ENCODE measurements around the gene OTULINL. TPM values are rescaled to one million over a fixed set of nuclear protein-coding genes. Genes with fewer than 3 reads are reported as not detected.

Gene OTULINL
- polyA plus RNA-seq, 1 experiment, result 2.6 TPM

DNA sequence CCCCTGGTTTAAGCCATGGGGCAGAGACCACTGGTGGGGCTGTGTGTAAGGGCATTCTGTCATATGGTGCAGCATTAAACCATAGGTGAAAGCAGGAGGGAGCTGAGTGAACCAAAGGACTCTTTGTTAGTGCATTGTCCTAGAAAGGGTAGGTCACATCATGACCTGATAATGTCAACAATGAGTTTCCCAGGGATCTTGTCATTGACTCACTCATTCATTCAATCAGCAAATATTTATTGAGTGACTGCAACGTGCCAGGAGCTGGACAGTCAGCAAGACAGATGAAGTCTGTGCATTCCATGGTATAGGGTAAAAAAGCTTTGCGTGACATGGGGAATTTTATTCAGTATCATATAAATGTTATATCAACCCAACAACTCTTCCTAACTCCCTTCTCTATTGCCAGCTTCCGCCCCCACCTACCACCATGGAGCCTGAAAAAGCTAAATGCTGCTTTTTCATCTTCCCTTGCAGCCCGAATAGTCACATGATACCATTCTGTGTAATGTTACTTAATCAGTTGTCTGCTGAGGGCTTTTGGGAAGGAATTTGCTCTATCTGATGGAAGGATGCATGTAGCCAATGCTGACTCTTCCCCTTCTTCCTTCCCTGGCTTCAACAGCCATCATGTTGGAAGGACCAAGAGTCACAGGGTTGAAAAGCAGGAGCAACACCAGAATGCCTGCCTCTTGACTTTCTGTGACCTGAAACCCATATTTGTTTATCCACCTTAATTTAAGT lies 11.5 kb upstream of the OTULINL start:
- Histone ChIP-seq H3K27me3 (ENCODE audit: control insufficient read depth, insufficient read depth, low read length) (peaks cover 9% of the 10 kb centered on the region), H3K36me3 (ENCODE audit: control insufficient read depth, insufficient read depth, low read length) (no peaks in the 10 kb centered on the region), H3K4me3 (ENCODE audit: low read depth, low read length) (no peak overlapping the region)
- DNase-seq (ENCODE audit: low read depth), result no peak
- POLR2A ChIA-PET, result no interaction called here
- CTCF ChIA-PET, result interaction anchor here (0.7 kb wide), 1 partner anchor 10 kb away, joined by 3 read pairs; no protein-coding TSS in a partner anchor
- TF ChIP-seq, protein P1, sequence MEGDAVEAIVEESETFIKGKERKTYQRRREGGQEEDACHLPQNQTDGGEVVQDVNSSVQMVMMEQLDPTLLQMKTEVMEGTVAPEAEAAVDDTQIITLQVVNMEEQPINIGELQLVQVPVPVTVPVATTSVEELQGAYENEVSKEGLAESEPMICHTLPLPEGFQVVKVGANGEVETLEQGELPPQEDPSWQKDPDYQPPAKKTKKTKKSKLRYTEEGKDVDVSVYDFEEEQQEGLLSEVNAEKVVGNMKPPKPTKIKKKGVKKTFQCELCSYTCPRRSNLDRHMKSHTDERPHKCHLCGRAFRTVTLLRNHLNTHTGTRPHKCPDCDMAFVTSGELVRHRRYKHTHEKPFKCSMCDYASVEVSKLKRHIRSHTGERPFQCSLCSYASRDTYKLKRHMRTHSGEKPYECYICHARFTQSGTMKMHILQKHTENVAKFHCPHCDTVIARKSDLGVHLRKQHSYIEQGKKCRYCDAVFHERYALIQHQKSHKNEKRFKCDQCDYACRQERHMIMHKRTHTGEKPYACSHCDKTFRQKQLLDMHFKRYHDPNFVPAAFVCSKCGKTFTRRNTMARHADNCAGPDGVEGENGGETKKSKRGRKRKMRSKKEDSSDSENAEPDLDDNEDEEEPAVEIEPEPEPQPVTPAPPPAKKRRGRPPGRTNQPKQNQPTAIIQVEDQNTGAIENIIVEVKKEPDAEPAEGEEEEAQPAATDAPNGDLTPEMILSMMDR (IDR thresholded peaks at IDR 0.05; ENCODE audit: insufficient read depth, low read depth, low read length), result no peak

DNA sequence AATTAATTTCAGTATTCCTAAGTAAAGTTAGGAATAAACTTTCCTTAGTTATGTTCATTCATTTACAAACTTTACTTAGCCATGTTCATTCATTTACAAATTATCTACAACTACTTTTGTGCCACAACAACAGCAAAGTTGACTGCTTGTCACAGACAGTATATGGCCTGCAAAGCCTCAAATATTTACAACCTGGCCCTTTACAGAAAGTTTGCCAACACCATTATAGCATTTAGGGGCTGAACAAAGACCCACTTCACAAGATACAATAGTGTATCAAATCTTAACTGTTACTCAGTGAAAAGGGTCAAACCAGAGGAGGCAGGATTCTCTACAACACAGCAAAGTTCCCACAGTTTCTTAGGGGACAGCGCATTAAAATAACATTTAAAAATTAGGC lies 9.7 kb upstream of the OTULINL start:
- Histone ChIP-seq H3K36me3 (ENCODE audit: control insufficient read depth, insufficient read depth, low read length) (no peaks in the 10 kb centered on the region), H3K4me3 (ENCODE audit: low read depth, low read length) (no peak overlapping the region), H3K27me3 (ENCODE audit: control insufficient read depth, insufficient read depth, low read length) (peaks cover 17% of the 10 kb centered on the region)
- TF ChIP-seq, protein P1 (IDR thresholded peaks at IDR 0.05; ENCODE audit: insufficient read depth, low read depth, low read length), result no peak
- ChIA-PET CTCF (no interaction called here), POLR2A (no interaction called here)
- no peak for DNase-seq (ENCODE audit: low read depth)

DNA sequence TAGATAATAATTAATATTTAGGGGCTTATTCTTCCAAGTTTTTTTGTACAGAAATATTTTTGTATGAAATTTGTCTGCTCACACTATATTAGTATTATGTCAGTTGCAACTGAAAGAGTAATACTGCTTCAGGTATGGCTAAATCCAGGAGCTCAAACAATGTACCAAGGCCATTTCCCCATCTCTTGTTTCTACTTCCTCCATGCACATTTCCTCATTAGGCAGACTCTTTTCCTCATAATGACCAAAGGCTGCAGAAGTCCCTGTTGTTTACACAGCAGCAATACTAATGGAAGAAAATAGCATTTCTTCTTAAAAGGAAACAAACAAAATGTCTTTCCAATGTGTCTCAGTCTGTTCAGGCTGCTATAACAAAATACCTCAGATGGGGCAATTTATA lies 9.2 kb upstream of the OTULINL start:
- DNase-seq (ENCODE audit: low read depth), result no peak
- peaks cover 17% of the 10 kb centered on the region for H3K27me3 ChIP-seq (ENCODE audit: control insufficient read depth, insufficient read depth, low read length)
- no peaks in the 10 kb centered on the region for H3K36me3 ChIP-seq (ENCODE audit: control insufficient read depth, insufficient read depth, low read length)
- H3K4me3 ChIP-seq (ENCODE audit: low read depth, low read length), result no peak overlapping the region
- ChIA-PET POLR2A (no interaction called here), CTCF (no interaction called here)
- TF ChIP-seq, protein P1 (IDR thresholded peaks at IDR 0.05; ENCODE audit: insufficient read depth, low read depth, low read length), result no peak

DNA sequence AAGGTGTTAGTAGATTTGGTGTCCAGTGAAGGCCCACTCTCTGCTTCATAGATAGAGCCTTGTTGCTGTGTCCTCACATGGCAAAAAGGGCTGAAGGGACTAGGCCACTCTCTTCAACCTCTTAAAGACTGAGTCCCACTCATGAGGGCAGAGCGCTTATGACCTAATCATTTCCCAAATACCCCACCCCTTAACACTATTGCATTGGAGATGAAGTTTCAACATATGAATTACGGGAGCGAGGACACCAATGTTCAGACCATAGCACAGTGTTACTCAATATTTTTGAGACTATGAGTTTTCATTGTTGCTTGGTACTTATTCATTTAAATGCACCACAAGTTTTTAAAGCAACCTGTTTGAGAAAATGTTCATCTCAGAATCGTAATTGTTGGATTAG lies 8.8 kb upstream of the OTULINL start:
- peaks cover 20% of the 10 kb centered on the region for H3K27me3 ChIP-seq (ENCODE audit: control insufficient read depth, insufficient read depth, low read length)
- TF ChIP-seq, protein P1 (IDR thresholded peaks at IDR 0.05; ENCODE audit: insufficient read depth, low read depth, low read length), result no peak
- ChIA-PET CTCF (no interaction called here), POLR2A (no interaction called here)
- no peaks in the 10 kb centered on the region for H3K36me3 ChIP-seq (ENCODE audit: control insufficient read depth, insufficient read depth, low read length)
- H3K4me3 ChIP-seq (ENCODE audit: low read depth, low read length), result no peak overlapping the region
- no peak for DNase-seq (ENCODE audit: low read depth)

DNA sequence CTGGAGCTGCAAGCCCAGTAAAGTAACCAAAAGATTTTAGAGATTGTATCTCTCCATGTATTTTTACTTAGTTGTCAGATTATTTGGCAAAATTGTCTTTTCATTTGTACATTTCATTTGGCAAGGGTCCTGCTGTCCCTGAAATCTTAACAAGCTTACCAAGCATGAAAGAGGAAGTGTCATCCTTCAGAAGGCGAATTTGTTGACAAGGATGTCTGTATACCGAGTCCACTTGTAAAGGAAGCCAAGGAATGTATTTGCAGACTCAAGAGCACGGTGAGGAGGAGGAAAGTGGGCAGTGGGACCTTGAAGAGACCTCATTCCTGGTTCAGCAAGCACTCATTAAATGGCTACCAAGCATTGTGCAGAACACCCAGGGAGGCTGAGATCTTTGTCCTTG lies 7.5 kb upstream of the OTULINL start:
- DNase-seq (ENCODE audit: low read depth), result no peak
- POLR2A ChIA-PET, result no interaction called here
- no peak overlapping the region for H3K4me3 ChIP-seq (ENCODE audit: low read depth, low read length)
- H3K27me3 ChIP-seq (ENCODE audit: control insufficient read depth, insufficient read depth, low read length), result peaks cover 29% of the 10 kb centered on the region
- TF ChIP-seq, protein P1 (IDR thresholded peaks at IDR 0.05; ENCODE audit: insufficient read depth, low read depth, low read length), result no peak
- CTCF ChIA-PET, result no interaction called here
- H3K36me3 ChIP-seq (ENCODE audit: control insufficient read depth, insufficient read depth, low read length), result no peaks in the 10 kb centered on the region

All from BJ (cell line).